Transverse colon (tissue), 4 donors: Measurements from ENCODE around the gene MTHFS. TPM values are rescaled to one million over a fixed set of nuclear protein-coding genes. Genes with fewer than 3 reads are reported as not detected.
A peak's percentile ranks its signal among the peaks of the same experiment; 100 is the strongest.

ENCODE experiments used
- DNase-seq: peaks from one replicate; pipeline ENCODE4 v3.0.0-alpha.2; 2019
- H3K27ac ChIP-seq, 4 donors: fragments of 200-600 bp; sonication (generic); 2 replicates each; pipeline ENCODE4 v1.5.1; 2016 to 2018; ENCODE audit warnings: inconsistent platforms in 4 of 4
- H3K27me3 ChIP-seq: fragments of 200-600 bp; sonication (generic); 2 replicates; pipeline ENCODE4 v1.5.1; 2017; ENCODE audit warnings: inconsistent platforms
- H3K36me3 ChIP-seq, 4 donors: fragments of 200-600 bp; sonication (generic); 2 replicates each; pipeline ENCODE4 v1.5.1; 2017 to 2019; ENCODE audit warnings: inconsistent platforms in 4 of 4
- H3K4me1 ChIP-seq, 4 donors: fragments of 200-600 bp; sonication (generic); 2 replicates each; pipeline ENCODE4 v1.5.1; 2017 to 2020; ENCODE audit warnings: inconsistent platforms in 4 of 4
- H3K4me3 ChIP-seq, 4 donors: fragments of 200-600 bp; sonication (generic); 1 replicate in 1 of 4; 2 replicates in 3 of 4; pipeline versions ENCODE4 v1.5.1 to v1.6.1; 2017 to 2019; ENCODE audit warnings: inconsistent platforms in 4 of 4
- H3K9me3 ChIP-seq, 2 donors: fragments of 200-600 bp; sonication (generic); 2 replicates each; pipeline ENCODE4 v1.5.1; 2017 to 2019; ENCODE audit warnings: inconsistent platforms in 2 of 2
- CTCF ChIP-seq, 5 experiments: fragments of 200-600 bp in 3 of 5; fragments of 450-650 bp in 2 of 5; sonication (generic) in 3 of 5; IDR thresholded peaks; 1 replicate in 2 of 5; 2 replicates in 3 of 5; pipeline ENCODE4 v1.5.1; 2016 to 2017; ENCODE audit warnings: antibody characterized with exemption in 5 of 5, inconsistent platforms in 3 of 5, mild to moderate bottlenecking in 2 of 5, moderate library complexity in 1 of 5
- EP300 ChIP-seq: sonication (generic); formaldehyde crosslinking; IDR thresholded peaks from one replicate; pipeline ENCODE4 v1.6.1; 2017; ENCODE audit warnings: antibody characterized with exemption, low read depth
- POLR2A ChIP-seq: fragments of 450-650 bp; IDR thresholded peaks from one replicate; pipeline ENCODE4 v1.6.1; 2016; ENCODE audit warnings: antibody characterized with exemption, mild to moderate bottlenecking, moderate library complexity
- POLR2AphosphoS5 ChIP-seq, 3 donors: sonication (generic); formaldehyde crosslinking; IDR thresholded peaks; one replicate each; pipeline ENCODE4 v1.6.1; 2016; ENCODE audit warnings: antibody characterized with exemption in 3 of 3
- WGBS, 2 donors: methylation state at CpG; one replicate each; pipeline ENCODE4 v1.1.5; 2018; ENCODE audit warnings: low coverage in 1 of 2; 5-methylcytosine and 5-hydroxymethylcytosine counted together
- in situ Hi-C, 4 donors: fragments of 200-750 bp; cut with MboI; loops; one replicate each; pipeline versions ENCODE4 v1.15.0 to v1.15.1; 2017; ENCODE audit warnings: low sequenced_read_pairs in 3 of 4, low pct_ligation_motif_present in 1 of 4, low pct_unique_long_range_greater_than_20kb in 1 of 4
- intact Hi-C: fragments of 100-400 bp; cut with DNase I; formaldehyde crosslinking; loops from one replicate; pipeline ENCODE4 v1.15.1; 2023; ENCODE audit warnings: low total_unique reads
- total RNA-seq, 4 donors: library from RNA; depleted of rRNA; stranded (reverse); fragments of >200 nt; gene quantifications; one replicate each; pipeline ENCODE4 v1.1.0, GENCODE V29; 2016

MTHFS gene
- 10 to 100 TPM in 3 of 4 donors, not detected in 1; 22.1 to 28.7 (median 26.9) TPM for total RNA-seq

- Histone ChIP-seq H3K27me3 (no peaks in the 10 kb centered on the region), H3K27ac (peak within 1 kb of the TSS; percentile 90 to 95 (median 93)), H3K4me3 (peak within 1 kb of the TSS; percentile 51 to 79 (median 63)), H3K36me3 (no peaks in the 10 kb centered on the region), H3K4me1 (peaks cover 0 to 17% (median 12%) of the 10 kb centered on the region in 4 donors), H3K9me3 (no peaks in the 10 kb centered on the region)
- peak; percentile 87 for DNase-seq
- in situ Hi-C loops (loop anchor here in 2 of 4 donors (25.0 kb wide), 1 partner anchor 265 kb away; the partner anchor contains the start of gene FAH (in 2 of the 2)), intact Hi-C loops (loop anchor here (10.0 kb wide), 1 partner anchor 98 kb away; no protein-coding TSS in a partner anchor)
- WGBS, 2 donors, result 1% methylated on average over 64 of the region's 90 CpGs; no CpG with 5 or more reads in 1 of the 2 donors
- TF ChIP-seq POLR2A (peak; percentile 82), CTCF (IDR thresholded peaks at IDR 0.05) (peak; percentile 30 to 52 (median 42)), POLR2AphosphoS5 (IDR thresholded peaks at IDR 0.05) (peak; percentile 24 to 76 (median 73)), EP300 (no peak)
These were observed at the start of gene MTHFS for GRCh38 chr15:79896634-79897379. Gene MTHFS, minus strand, starts transcription at chr15:79897014. Its CDS starts 26 bp downstream, at chr15:79896988.

- H3K27me3 ChIP-seq, result no peaks in the 10 kb centered on the region
- no peak overlapping the region for H3K27ac ChIP-seq
- no peaks in the 10 kb centered on the region for H3K9me3 ChIP-seq
- in situ Hi-C loops, result no loop called here
- WGBS, 2 donors, result 83 to 84% methylated on average over 1 to 7 of the region's 7 CpGs
- no peaks in the 10 kb centered on the region for H3K36me3 ChIP-seq
- H3K4me1 ChIP-seq, result no peaks in the 10 kb centered on the region
- no peak for DNase-seq
- no peak overlapping the region for H3K4me3 ChIP-seq
- intact Hi-C loops, result no loop called here
- TF ChIP-seq EP300 (no peak), POLR2A (no peak)
These were observed 47.8 kb upstream of the MTHFS start for GRCh38 chr15:79944622-79945021.

- H3K4me1 ChIP-seq, result no peaks in the 10 kb centered on the region
- no peak overlapping the region for H3K4me3 ChIP-seq
- intact Hi-C loops, result no loop called here
- DNase-seq, result no peak
- H3K27me3 ChIP-seq, result no peaks in the 10 kb centered on the region
- TF ChIP-seq POLR2A (no peak), CTCF (IDR thresholded peaks at IDR 0.05) (no peak), EP300 (no peak), POLR2AphosphoS5 (IDR thresholded peaks at IDR 0.05) (no peak)
- H3K27ac ChIP-seq, result no peak overlapping the region
- in situ Hi-C loops, result no loop called here
- no peaks in the 10 kb centered on the region for H3K9me3 ChIP-seq
- 48 to 60% methylated on average over 1 of the region's 1 CpG for WGBS, 2 donors
- H3K36me3 ChIP-seq, result no peaks in the 10 kb centered on the region
These were observed 47.0 kb upstream of the MTHFS start for GRCh38 chr15:79943820-79944219.

GRCh38 chr15:79942741-79943481, 46.1 kb upstream of the MTHFS start:
- no peaks in the 10 kb centered on the region for H3K27me3 ChIP-seq
- WGBS, 2 donors, result 73 to 75% methylated on average over 7 of the region's 7 CpGs

More at GRCh38 chr15:79942741-79943481, 46.1 kb upstream of the MTHFS start:
- H3K4me1 ChIP-seq, result no peaks in the 10 kb centered on the region
- no peak overlapping the region for H3K4me3 ChIP-seq
- no peak for DNase-seq
- in situ Hi-C loops (no loop called here), intact Hi-C loops (no loop called here)
- no peaks in the 10 kb centered on the region for H3K9me3 ChIP-seq
- no peaks in the 10 kb centered on the region for H3K36me3 ChIP-seq
- no peak overlapping the region for H3K27ac ChIP-seq
- TF ChIP-seq POLR2AphosphoS5 (IDR thresholded peaks at IDR 0.05) (no peak), POLR2A (no peak), EP300 (no peak), CTCF (IDR thresholded peaks at IDR 0.05) (no peak)
